HG02938 (cell line): ENCODE data around the gene SPATA17.
"Not testable (repeated sequence)": the region's sequence is repeated elsewhere in the genome, so short reads cannot be mapped to it uniquely, and the experiment has no call there.

ENCODE experiments used
- ATAC-seq: cut with Tn5 transposase; IDR thresholded peaks from one replicate; pipeline ENCODE4 v1.9.1; 2021; ENCODE audit warnings: mild to moderate bottlenecking, moderate library complexity; ENCODE audit not compliant: unreplicated experiment

The SPATA17 gene

DNA sequence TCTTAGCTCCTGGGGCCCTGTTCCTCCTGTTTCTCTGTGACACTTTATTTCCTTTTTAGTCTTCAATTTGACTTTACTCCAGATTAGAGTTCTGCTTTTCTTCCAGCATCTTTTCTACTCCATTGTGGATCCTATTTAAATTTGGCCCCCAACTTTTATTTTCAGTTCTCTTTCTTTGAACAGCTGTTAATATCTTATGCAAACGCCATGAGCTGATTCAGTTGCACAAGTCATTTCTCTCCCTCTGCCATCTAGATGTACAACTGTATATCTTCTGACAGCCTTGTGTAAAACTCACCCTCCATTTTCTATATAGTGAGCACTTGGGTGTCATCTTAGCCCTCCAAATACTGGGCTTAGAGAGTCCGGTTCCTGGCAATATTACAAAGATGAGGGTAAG, 42.2 kb downstream of the SPATA17 start:
- peak; percentile 69 for ATAC-seq

- ATAC-seq, result no peak
Observed at GRCh38 chr1:217674028-217674729, 43.0 kb downstream of the SPATA17 start.

- no peak for ATAC-seq
Observed at GRCh38 chr1:217681806-217682205, 50.7 kb downstream of the SPATA17 start.

GRCh38 chr1:217687511-217687910, 56.4 kb downstream of the SPATA17 start:
- ATAC-seq, result no peak

DNA sequence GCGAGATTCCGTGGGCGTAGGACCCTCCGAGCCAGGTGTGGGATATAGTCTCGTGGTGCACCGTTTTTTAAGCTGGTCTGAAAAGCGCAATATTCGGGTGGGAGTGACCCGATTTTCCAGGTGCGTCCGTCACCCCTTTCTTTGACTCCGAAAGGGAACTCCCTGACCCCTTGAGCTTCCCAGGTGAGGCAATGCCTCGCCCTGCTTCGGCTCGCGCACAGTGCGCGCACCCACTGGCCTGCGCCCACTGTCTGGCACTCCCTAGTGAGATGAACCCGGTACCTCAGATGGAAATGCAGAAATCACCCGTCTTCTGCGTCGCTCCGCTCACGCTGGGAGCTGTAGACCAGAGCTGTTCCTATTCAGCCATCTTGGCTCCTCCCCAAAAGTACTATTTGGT, 65.0 kb downstream of the SPATA17 start:
- not testable (repeated sequence) for ATAC-seq

GRCh38 chr1:217703326-217703725, 72.2 kb downstream of the SPATA17 start:
- no peak for ATAC-seq

DNA sequence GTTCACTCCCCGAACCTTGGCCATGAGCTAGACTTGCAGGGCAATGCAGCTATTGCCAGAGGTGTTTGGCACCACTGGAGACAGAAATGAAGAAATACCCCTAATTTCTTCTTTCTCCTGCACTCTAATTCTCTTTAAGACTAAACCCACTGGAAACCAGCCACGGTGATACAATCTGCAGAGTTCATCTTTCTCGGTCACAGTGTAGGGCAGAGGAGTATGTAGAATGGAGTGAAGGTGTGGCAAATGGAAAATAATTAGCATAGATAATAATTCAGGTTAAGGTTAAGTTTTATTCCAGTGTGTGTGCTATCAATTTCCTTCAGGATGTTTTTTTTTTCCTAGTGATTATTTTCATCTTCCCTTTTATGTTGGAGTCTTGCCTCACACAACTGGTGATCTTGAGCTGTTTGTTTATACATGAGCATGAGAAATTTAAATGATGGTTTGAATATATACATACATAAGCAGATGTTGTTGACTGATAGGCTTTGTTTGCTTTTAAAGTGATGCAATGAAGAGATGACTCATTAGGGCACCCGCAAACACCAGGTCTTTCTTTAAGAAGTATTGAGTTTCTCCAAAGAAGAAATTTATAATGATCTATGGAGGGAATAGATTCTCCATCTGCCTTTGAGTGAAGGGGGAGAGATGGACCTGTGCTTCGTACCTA, 81.9 kb downstream of the SPATA17 start:
- ATAC-seq, result no peak

DNA sequence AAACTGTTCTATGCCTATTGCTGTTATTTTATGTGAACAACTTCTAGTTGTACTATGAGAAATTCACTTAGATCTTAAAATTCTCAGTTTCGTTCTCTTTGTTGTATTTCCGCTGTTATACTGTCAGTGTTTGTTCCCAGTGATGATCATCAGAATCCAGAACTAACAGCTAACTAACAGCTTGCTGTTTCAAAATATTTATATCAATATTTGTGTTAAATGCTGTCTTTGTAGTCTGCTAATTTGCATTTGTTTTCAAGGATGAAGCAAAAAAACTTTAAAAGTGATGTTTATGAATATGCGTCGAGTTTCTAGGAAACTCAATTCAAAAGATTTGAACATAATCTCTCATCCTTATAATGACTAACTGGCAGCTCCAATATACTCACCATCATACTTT, 84.5 kb downstream of the SPATA17 start:
- ATAC-seq, result no peak

GRCh38 chr1:217717959-217718358, 86.8 kb downstream of the SPATA17 start:
- ATAC-seq, result no peak

GRCh38 chr1:217718873-217719272, 87.7 kb downstream of the SPATA17 start:
- ATAC-seq, result peak; percentile 46

DNA sequence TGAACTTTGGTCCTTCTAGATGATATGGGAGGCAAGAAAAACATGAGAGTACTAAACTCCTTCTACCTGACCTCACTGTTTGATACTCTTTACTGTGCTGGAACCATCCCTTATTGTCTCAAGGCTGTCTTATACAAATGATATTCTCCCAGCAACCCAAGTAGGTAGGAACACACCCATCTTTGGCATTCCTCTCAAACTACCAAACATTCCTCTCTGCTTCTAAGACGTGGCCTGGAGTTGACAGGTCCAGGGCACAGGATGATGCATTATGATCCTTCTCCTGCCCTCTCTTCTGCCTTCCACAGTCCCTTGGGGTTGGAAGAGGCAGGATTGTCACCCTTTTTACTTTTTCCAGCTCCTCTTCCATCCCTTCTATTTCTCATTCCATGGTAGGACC, 90.5 kb downstream of the SPATA17 start:
- ATAC-seq, result no peak

GRCh38 chr1:217734973-217735372, 103.8 kb downstream of the SPATA17 start:
- no peak for ATAC-seq

DNA sequence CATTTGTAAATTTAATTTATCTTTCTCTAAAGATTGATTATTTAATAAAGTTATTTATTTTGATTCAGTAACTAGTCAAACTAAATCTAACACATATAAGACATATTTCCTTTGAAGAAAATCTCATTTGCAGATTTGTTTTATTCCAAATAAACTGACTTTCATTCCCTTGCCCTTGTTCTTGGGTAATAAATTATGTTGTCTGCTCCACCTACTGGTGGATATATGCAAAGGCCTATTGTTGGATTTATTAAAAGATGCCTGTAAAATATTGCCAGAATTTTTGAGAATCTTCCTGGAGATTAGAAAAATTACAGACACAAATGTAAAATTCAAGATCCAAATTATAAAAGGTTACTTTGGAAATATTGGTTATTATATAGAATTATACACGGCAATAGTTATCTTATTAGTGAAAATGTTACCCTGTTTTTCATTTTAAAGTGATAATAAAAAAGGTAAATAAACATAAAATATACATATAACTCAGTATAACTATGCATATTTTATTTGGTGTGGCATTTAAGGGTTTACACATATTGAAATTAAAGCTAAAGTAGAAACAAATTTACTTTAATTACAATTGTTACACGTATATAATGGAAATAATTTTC, 116.1 kb downstream of the SPATA17 start:
- no peak for ATAC-seq

DNA sequence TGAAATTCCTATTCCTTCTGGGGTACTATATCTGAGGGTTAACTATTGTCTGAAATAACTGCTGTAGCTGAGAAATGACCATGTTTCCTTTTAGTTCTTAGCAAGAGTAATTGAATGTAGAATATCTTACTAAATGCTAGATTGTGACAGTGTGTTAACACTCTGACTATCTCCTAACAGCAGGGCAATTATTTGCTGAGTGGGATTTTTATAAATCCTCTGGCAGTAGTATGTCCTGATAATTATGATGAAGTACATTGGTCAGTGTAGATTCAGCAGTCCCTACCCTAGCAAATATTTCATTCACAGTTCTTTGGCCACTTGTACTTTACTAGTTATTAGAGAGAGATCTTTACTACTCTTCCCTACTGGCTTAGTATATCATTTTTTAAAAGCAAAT, 138.6 kb downstream of the SPATA17 start:
- no peak for ATAC-seq

DNA sequence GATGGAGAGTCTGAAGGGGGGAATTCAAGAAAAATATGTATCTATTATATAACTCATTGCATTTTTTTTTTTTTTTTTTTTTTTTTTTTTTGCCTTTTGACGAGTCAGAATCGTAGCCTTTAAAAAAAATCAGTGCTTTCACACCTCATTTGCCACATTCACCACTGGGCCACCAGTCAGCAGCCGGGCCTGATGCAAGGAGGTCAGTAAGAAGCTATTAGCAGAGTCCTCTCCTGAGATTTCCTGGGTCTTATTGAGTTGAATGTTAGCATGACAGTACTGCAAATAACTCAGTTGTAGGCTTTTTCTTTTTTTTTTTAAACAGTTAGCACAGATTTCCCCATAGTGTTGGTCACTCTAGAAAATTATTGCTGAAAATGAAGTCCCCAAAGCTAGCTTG, 139.8 kb downstream of the SPATA17 start:
- ATAC-seq, result no peak

DNA sequence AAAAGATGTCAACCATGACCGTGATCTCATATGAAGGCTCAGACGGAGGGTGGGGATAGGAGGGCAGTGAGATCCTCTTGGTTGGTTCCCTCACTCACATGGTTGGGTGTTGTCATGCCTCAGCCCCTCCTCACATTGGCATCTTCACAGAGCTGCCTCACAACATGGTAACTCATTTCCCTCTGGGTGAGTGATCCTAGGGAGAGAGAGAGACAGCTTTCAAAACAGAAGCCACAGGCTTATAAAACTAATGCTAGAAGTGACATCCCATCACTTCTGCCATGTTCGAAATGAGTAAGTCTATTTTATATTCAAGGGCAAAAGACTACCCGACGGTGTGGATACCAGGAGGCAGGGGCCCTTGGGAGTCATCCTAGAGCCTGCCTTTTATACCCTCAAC, 145.5 kb downstream of the SPATA17 start:
- ATAC-seq, result no peak

- ATAC-seq, result no peak
Observed at GRCh38 chr1:217781056-217781455, 149.9 kb downstream of the SPATA17 start.

GRCh38 chr1:217791091-217791490, 159.9 kb downstream of the SPATA17 start:
- ATAC-seq, result no peak

- ATAC-seq, result no peak
Observed at GRCh38 chr1:217805792-217806191, 174.6 kb downstream of the SPATA17 start.

- no peak for ATAC-seq
Observed at GRCh38 chr1:217812175-217812574, 181.0 kb downstream of the SPATA17 start.

GRCh38 chr1:217813031-217813430, 181.9 kb downstream of the SPATA17 start:
- ATAC-seq, result no peak

DNA sequence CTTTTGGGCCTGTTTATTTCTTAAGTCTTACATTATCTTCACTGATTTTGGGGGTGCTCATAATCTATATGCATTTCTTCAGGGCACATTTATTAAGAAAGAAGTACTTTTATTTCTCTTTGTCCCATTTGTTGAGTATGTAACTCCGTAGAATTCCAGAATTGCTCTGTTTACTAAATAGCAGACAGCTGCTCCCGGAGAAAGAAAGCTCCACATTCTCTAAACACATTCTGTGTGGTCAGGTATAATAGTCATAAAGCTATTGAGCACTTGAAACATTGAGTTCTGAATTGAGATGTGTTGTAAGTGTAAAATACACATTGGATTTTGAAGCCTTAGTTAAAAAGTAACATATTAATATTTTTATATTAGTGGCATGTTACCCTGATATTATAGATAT, 206.5 kb downstream of the SPATA17 start:
- ATAC-seq, result no peak
